Calu3 (cell line): ENCODE data around the gene STIM1. TPM values are rescaled to one million over a fixed set of nuclear protein-coding genes. Genes with fewer than 3 reads are reported as not detected.

Experiments used
- BruUV-seq: library from RNA; stranded (reverse); fragments of 400-500 nt; replicated peaks from 2 replicates; lab custom pipeline; 2021; lab: Mats Ljungman, UMichigan
- CTCF ChIA-PET: fragments of 300-600 bp; sonication (Branson Sonifier 250); formaldehyde crosslinking; loops from one replicate; lab custom pipeline; 2022; ENCODE audit warnings: antibody characterized with exemption; lab: Charles Lee
- DNase-seq: peaks from one replicate; pipeline ENCODE4 v3.0.0; 2022
- H3K27ac Mint-ChIP-seq: one replicate; pipeline ENCODE4 v1.8.0; 2022; ENCODE audit warnings: mixed read lengths; ENCODE audit not compliant: unreplicated experiment
- H3K27me3 Mint-ChIP-seq: one replicate; pipeline ENCODE4 v1.8.0; 2022; ENCODE audit warnings: mixed read lengths; ENCODE audit not compliant: unreplicated experiment
- H3K36me3 Mint-ChIP-seq: one replicate; pipeline ENCODE4 v1.8.0; 2022; ENCODE audit warnings: mild to moderate bottlenecking, moderate library complexity, mixed read lengths; ENCODE audit not compliant: insufficient read depth, unreplicated experiment
- H3K4me1 Mint-ChIP-seq: one replicate; pipeline ENCODE4 v1.8.0; 2022; ENCODE audit warnings: mild to moderate bottlenecking, low read depth, mixed read lengths; ENCODE audit not compliant: unreplicated experiment
- H3K4me3 Mint-ChIP-seq: one replicate; pipeline ENCODE4 v1.8.0; 2022; ENCODE audit warnings: mild to moderate bottlenecking, low read depth, moderate library complexity, mixed read lengths; ENCODE audit not compliant: unreplicated experiment
- H3K9me3 Mint-ChIP-seq: one replicate; pipeline ENCODE4 v1.8.0; 2022; ENCODE audit warnings: low read depth, mixed read lengths; ENCODE audit not compliant: unreplicated experiment
- intact Hi-C: fragments of 100-400 bp; cut with micrococcal nuclease; formaldehyde crosslinking; loops from one replicate; pipeline ENCODE4 v1.10.0; 2022; ENCODE audit not compliant: unreplicated experiment
- total RNA-seq: library from RNA; stranded (reverse); gene quantifications from 2 replicates; pipeline ENCODE4 v1.2.3, GENCODE V29; 2022
- TF ChIP-seq, protein P1 (sequence below): fragments of 200-600 bp; IDR thresholded peaks from one replicate; pipeline ENCODE4 v1.8.0; 2022; ENCODE audit warnings: antibody characterized with exemption; ENCODE audit not compliant: unreplicated experiment

Gene STIM1
- total RNA-seq, 1 experiment from 2014 or later, result 60.1 TPM

DNA sequence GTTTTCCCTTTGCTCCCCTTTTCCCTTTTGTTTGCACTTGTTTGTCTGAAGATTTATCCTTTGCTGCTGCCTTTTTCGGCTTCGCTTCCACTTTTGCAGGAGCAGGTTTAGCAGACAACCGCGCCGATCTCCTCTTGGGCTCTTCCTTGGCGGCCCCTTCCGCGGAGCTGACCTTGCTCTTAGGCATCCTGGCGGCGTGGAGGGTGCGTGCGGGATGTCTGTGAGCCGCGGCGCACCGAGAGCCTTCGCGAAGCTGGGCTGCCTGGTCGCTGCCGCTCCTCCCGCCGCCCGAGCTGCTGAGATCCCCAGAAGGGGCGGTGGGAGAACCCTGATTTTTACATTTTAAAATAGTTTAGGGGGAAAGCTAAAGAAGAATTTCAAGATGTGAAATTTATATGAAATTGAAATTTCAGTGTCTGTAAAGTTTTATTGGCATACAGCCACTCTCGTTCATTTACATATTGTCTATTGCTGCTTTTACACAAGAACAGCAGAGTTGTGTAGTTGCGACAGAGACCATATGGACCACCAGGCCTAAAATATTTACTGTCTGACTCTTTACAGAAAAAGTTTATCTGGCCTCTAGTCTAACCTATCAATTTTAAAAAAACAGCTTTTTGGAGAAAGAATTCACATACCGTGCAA lies 133.9 kb downstream of the STIM1 start:
- TF ChIP-seq, protein P1, sequence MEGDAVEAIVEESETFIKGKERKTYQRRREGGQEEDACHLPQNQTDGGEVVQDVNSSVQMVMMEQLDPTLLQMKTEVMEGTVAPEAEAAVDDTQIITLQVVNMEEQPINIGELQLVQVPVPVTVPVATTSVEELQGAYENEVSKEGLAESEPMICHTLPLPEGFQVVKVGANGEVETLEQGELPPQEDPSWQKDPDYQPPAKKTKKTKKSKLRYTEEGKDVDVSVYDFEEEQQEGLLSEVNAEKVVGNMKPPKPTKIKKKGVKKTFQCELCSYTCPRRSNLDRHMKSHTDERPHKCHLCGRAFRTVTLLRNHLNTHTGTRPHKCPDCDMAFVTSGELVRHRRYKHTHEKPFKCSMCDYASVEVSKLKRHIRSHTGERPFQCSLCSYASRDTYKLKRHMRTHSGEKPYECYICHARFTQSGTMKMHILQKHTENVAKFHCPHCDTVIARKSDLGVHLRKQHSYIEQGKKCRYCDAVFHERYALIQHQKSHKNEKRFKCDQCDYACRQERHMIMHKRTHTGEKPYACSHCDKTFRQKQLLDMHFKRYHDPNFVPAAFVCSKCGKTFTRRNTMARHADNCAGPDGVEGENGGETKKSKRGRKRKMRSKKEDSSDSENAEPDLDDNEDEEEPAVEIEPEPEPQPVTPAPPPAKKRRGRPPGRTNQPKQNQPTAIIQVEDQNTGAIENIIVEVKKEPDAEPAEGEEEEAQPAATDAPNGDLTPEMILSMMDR, result no peak
- Mint-ChIP-seq H3K36me3 (no peaks in the 10 kb centered on the region), H3K9me3 (peaks cover 3% of the 10 kb centered on the region), H3K27me3 (no peaks in the 10 kb centered on the region), H3K27ac (no peak overlapping the region), H3K4me3 (no peak overlapping the region), H3K4me1 (no peaks in the 10 kb centered on the region)
- intact Hi-C loops, result no loop called here
- no TSS peak for BruUV-seq
- CTCF ChIA-PET, result no interaction called here
- DNase-seq, result no peak

DNA sequence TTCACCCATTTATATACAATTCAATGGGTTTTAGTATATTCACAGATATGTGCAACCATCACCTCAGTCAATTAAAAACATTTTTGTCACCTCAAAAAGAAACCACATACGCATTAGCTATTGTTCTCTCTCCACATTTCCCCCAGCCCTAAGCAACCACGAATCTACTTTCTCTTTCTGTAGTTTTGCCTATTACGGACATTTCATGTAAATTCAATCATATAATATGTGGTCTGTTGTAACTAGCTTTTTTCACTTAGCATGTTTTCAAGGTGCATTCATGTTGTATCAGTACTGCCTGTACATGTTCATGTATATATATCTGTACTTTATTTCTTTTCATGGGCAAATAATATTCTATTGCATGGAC lies 134.4 kb downstream of the STIM1 start:
- TF ChIP-seq, protein P1, result no peak
- no peak overlapping the region for H3K27ac Mint-ChIP-seq
- no peak overlapping the region for H3K4me3 Mint-ChIP-seq
- no peak for DNase-seq
- intact Hi-C loops, result no loop called here
- BruUV-seq, result no TSS peak
- CTCF ChIA-PET, result no interaction called here
- peaks cover 7% of the 10 kb centered on the region for H3K9me3 Mint-ChIP-seq
- H3K36me3 Mint-ChIP-seq, result no peaks in the 10 kb centered on the region
- no peaks in the 10 kb centered on the region for H3K4me1 Mint-ChIP-seq
- no peaks in the 10 kb centered on the region for H3K27me3 Mint-ChIP-seq

DNA sequence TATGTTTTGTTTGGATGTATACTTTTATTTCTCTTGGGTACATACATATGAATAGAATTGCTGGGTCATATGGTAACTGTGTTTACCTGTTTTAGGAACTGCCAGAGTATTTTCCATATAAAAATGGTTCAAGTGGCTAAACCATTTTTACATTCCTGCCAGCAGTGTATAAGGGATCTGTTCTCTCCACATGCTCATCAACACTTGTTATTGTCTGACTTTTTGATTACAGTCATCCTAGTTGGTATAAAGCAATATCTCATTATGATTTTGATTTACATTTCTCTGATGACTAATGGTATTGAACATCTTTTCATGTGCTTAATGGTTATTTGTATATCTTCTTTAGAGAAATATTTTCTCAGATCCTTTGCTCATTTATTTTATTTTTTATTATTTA lies 134.9 kb downstream of the STIM1 start:
- TF ChIP-seq, protein P1, result no peak
- Mint-ChIP-seq H3K27me3 (no peaks in the 10 kb centered on the region), H3K9me3 (peaks cover 10% of the 10 kb centered on the region), H3K27ac (no peak overlapping the region), H3K4me1 (no peaks in the 10 kb centered on the region), H3K36me3 (no peaks in the 10 kb centered on the region), H3K4me3 (no peak overlapping the region)
- no TSS peak for BruUV-seq
- CTCF ChIA-PET, result no interaction called here
- no peak for DNase-seq
- intact Hi-C loops, result no loop called here

DNA sequence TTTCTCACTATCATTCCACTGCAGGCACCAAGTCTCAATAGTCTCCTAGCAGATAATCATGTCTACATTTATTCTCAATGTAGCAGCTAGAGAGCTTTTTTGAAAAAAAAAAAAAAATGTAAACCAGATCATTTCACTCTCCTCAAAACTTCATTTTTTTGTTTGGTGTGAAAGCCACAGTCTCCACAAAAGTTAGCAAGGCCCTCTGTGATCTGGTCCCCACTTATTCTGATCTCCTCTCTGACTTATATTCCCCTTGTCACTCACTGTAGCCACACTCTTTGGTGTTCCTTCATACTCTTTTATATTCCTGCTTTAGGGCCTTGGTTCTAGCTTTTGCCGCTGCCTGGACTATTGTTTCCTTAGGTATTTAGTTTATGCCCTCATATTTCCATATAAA lies 137.5 kb downstream of the STIM1 start:
- no TSS peak for BruUV-seq
- H3K36me3 Mint-ChIP-seq, result no peaks in the 10 kb centered on the region
- no peak overlapping the region for H3K4me3 Mint-ChIP-seq
- CTCF ChIA-PET, result no interaction called here
- no peaks in the 10 kb centered on the region for H3K27me3 Mint-ChIP-seq
- H3K4me1 Mint-ChIP-seq, result no peaks in the 10 kb centered on the region
- TF ChIP-seq, protein P1, result no peak
- DNase-seq, result no peak
- H3K27ac Mint-ChIP-seq, result no peak overlapping the region
- intact Hi-C loops, result no loop called here
- peaks cover 10% of the 10 kb centered on the region for H3K9me3 Mint-ChIP-seq
